K562 (cell line): ENCODE measurements around the gene FAM169A. TPM values are rescaled to one million over a fixed set of nuclear protein-coding genes. Genes with fewer than 3 reads are reported as not detected.

Experiments used
- EP300 ChIP-seq: IDR thresholded peaks from 2 replicates; pipeline ENCODE4 v1.6.1; 2012; ENCODE audit warnings: low read length, improper control_type of control experiment
- GATAD2B ChIP-seq: fragments of 450-650 bp; IDR thresholded peaks from 2 replicates; pipeline ENCODE4 v1.6.1; 2017; ENCODE audit warnings: mild to moderate bottlenecking, borderline replicate concordance
- GTF2A2 ChIP-seq: IDR thresholded peaks from 2 replicates; pipeline ENCODE4 v1.6.1; 2016; ENCODE audit warnings: mild to moderate bottlenecking, missing genetic modification characterization, missing compliant biosample characterization
- ILK ChIP-seq: fragments of 450-650 bp; IDR thresholded peaks from 2 replicates; pipeline ENCODE4 v1.6.1; 2016; ENCODE audit warnings: missing genetic modification characterization, low read depth, mild to moderate bottlenecking, missing compliant biosample characterization, moderate library complexity, borderline replicate concordance
- KDM4B ChIP-seq, 2 experiments: fragments of 450-650 bp in 1 of 2; sonication (generic) in 1 of 2; IDR thresholded peaks; 2 replicates each; pipeline ENCODE4 v1.6.1; 2016 to 2017; ENCODE audit warnings: borderline replicate concordance in 2 of 2, antibody characterized with exemption in 1 of 2, low read depth in 1 of 2, mild to moderate bottlenecking in 1 of 2
- MTA3 ChIP-seq: fragments of 450-650 bp; formaldehyde crosslinking; IDR thresholded peaks from 2 replicates; pipeline ENCODE4 v1.6.1; 2017; ENCODE audit warnings: mild to moderate bottlenecking, borderline replicate concordance
- POLR2AphosphoS5 ChIP-seq: IDR thresholded peaks from 2 replicates; pipeline ENCODE4 v1.6.1; 2011; ENCODE audit warnings: mild to moderate bottlenecking, low read depth, low read length, moderate library complexity; ENCODE audit not compliant: control insufficient read depth, insufficient read depth
- RBM22 ChIP-seq: fragments of 200-400 bp; formaldehyde crosslinking; IDR thresholded peaks from 2 replicates; pipeline ENCODE4 v1.6.1; 2018; ENCODE audit warnings: low read length, low read depth; ENCODE audit not compliant: poor library complexity, severe bottlenecking
- SIN3A ChIP-seq, 2 experiments: fragments of 150-350 bp in 1 of 2; IDR thresholded peaks; 2 replicates each; pipeline ENCODE4 v1.6.1; 2011 to 2016; ENCODE audit warnings: borderline replicate concordance in 2 of 2, low read depth in 2 of 2, low read length in 2 of 2, mild to moderate bottlenecking in 2 of 2, moderate library complexity in 2 of 2; ENCODE audit not compliant: control insufficient read depth in 1 of 2
- SP1 ChIP-seq: sonication (generic); formaldehyde crosslinking; IDR thresholded peaks from 2 replicates; pipeline ENCODE4 v1.8.1; 2022; ENCODE audit warnings: mild to moderate bottlenecking, missing genetic modification reagents
- TCF7 ChIP-seq: sonication (generic); IDR thresholded peaks from 2 replicates; pipeline ENCODE4 v1.6.1; 2016; ENCODE audit warnings: antibody characterized with exemption, borderline replicate concordance
- TEAD1 ChIP-seq, 2 experiments: fragments of 450-650 bp in 1 of 2; sonication (generic) in 1 of 2; formaldehyde crosslinking; IDR thresholded peaks; 2 replicates each; pipeline versions ENCODE4 v1.4.0 to v1.8.0; 2020 to 2022; ENCODE audit warnings: mild to moderate bottlenecking in 2 of 2, missing genetic modification reagents in 1 of 2
- TRIM28 ChIP-seq: fragments of 450-650 bp; IDR thresholded peaks from 2 replicates; pipeline ENCODE4 v1.6.1; 2017
- ZBTB2 ChIP-seq: fragments of 450-650 bp; IDR thresholded peaks from 2 replicates; pipeline ENCODE4 v1.6.1; 2016; ENCODE audit warnings: antibody characterized with exemption
- ZBTB26 ChIP-seq: fragments of 450-650 bp; formaldehyde crosslinking; IDR thresholded peaks from 2 replicates; pipeline ENCODE4 v1.4.0; 2022; ENCODE audit warnings: missing genetic modification characterization
- ZBTB8A ChIP-seq: fragments of 450-650 bp; IDR thresholded peaks from 2 replicates; pipeline ENCODE4 v1.6.1; 2018; ENCODE audit warnings: mild to moderate bottlenecking, moderate library complexity; ENCODE audit not compliant: partially characterized antibody
- ZNF444 ChIP-seq: fragments of 250-450 bp; sonication (Bioruptor Pico); IDR thresholded peaks from 2 replicates; pipeline ENCODE4 v1.4.0; 2020; ENCODE audit warnings: mild to moderate bottlenecking, moderate library complexity
- ZNF507 ChIP-seq: conservative IDR thresholded peaks from 2 replicates; pipeline ENCODE4 v1.6.1; 2017; ENCODE audit warnings: missing genetic modification characterization, missing compliant biosample characterization
- polyA plus RNA-seq, 8 experiments: library from polyadenylated mRNA; depleted of rRNA in 4 of 8; stranded (reverse) in 5 of 8; unstranded in 3 of 8; fragments of >200 nt; fragmentation: Nextera tagmentation in 2 of 8; fragmentation: Illumina TruSeq in 1 of 8; extraction: Ambion mirVana in 2 of 8; extraction: Trizol in 1 of 8; gene quantifications; 2 replicates each; pipeline versions ENCODE4 v1.2.1 to v1.2.3, GENCODE V29; 2011 to 2014; ENCODE audit warnings: inconsistent platforms in 1 of 8, missing spikeins in 1 of 8
- total RNA-seq, 7 experiments: library from RNA; depleted of rRNA in 6 of 7; stranded (reverse); fragments of >200 nt in 6 of 7; fragmentation: Illumina TruSeq in 2 of 7; extraction: Trizol in 2 of 7; gene quantifications; 2 replicates each; pipeline versions ENCODE4 v1.2.1 to v1.2.3, GENCODE V29; 2011 to 2021; ENCODE audit warnings: low replicate concordance in 1 of 7
- TF ChIP-seq, protein P1 (sequence below): fragments of 200-800 bp; sonication (Bioruptor generic); IDR thresholded peaks from 2 replicates; pipeline ENCODE4 v1.6.1; 2017; ENCODE audit warnings: missing genetic modification characterization, missing compliant biosample characterization
- TF ChIP-seq, protein P2 (sequence below): fragments of 450-650 bp; formaldehyde crosslinking; IDR thresholded peaks from 2 replicates; pipeline ENCODE4 v1.4.0; 2020; ENCODE audit warnings: mild to moderate bottlenecking, moderate library complexity

Gene FAM169A
- total and polyA plus RNA-seq, 9 of the 15 experiments (the other 6 are each of a cell fraction or from before 2014, with no cell fraction given), result 0.01 to 0.04 TPM; not detected in 7

DNA sequence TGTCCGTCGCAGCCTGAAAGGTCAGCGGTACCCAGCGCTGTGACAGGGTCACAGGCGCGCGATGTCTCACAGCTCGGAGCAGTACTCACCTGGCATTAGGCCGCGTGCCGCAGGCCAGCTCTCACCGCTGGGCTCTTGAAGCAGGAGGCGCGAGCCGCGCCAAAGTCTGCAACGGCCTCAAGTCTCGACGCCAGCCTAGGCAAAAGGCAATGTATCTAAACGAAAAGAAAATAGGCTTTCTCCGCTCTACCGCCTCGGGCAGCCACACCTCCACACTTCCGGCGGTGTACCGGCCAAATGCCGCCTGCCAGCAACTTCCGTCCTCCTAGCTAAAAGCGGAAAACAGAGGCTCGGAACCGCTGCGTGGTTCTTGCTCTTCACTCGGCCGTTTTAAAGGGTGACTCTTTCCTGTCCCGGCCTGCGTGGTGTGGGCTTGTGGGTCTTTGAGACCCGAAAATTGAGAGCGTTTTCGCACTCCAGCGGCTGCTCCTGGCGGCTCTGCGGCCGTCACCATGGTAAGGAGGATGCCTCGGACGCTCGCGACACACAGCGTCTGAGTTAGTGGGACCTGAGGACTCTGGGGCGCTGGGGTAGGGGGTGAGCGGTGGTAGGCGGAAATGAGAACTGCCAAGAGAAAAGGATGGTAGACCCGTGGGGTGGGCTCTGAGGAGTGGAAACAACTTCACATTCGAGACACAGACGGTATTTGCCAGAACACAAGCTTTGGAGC lies 99.2 kb downstream of the FAM169A start, which contains the start of the genes GFM2 and NSA2 (continued):
- no peak for TF ChIP-seq RBM22
- TF ChIP-seq, protein P1, sequence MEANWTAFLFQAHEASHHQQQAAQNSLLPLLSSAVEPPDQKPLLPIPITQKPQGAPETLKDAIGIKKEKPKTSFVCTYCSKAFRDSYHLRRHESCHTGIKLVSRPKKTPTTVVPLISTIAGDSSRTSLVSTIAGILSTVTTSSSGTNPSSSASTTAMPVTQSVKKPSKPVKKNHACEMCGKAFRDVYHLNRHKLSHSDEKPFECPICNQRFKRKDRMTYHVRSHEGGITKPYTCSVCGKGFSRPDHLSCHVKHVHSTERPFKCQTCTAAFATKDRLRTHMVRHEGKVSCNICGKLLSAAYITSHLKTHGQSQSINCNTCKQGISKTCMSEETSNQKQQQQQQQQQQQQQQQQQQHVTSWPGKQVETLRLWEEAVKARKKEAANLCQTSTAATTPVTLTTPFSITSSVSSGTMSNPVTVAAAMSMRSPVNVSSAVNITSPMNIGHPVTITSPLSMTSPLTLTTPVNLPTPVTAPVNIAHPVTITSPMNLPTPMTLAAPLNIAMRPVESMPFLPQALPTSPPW (CRISPR knock-in tag), result peak; percentile 55
- no peak for TF ChIP-seq ZNF444
- TF ChIP-seq, protein P2, sequence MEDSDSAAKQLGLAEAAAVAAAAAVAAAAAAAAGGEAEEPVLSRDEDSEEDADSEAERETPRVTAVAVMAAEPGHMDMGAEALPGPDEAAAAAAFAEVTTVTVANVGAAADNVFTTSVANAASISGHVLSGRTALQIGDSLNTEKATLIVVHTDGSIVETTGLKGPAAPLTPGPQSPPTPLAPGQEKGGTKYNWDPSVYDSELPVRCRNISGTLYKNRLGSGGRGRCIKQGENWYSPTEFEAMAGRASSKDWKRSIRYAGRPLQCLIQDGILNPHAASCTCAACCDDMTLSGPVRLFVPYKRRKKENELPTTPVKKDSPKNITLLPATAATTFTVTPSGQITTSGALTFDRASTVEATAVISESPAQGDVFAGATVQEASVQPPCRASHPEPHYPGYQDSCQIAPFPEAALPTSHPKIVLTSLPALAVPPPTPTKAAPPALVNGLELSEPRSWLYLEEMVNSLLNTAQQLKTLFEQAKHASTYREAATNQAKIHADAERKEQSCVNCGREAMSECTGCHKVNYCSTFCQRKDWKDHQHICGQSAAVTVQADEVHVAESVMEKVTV (CRISPR knock-in tag), result no peak
- TF ChIP-seq ZBTB8A, result no peak
- peak; percentile 66 to 88; a peak in 2 of 4 replicates for TF ChIP-seq SIN3A (IDR thresholded peaks at IDR 0.05; ENCODE audit: borderline replicate concordance in 2 of 2, control insufficient read depth in 1 of 2, low read depth in 2 of 2, low read length in 2 of 2)
- peak; percentile 52; the same call in 1 of the 2 replicates for TF ChIP-seq EP300
- 0 out of 2 replicates have a peak, but pooled peaks have one; percentile 37 for TF ChIP-seq ZBTB2
- TF ChIP-seq TCF7, result peak; percentile 89; the same call in 1 of the 2 replicates
- TF ChIP-seq GTF2A2 (tag), result no peak
- TF ChIP-seq MTA3, result peak; percentile 70; the same call in 1 of the 2 replicates
- TF ChIP-seq ILK (tag), result no peak
- TF ChIP-seq GATAD2B, result no peak
- peak; percentile 64; the same call in 1 of the 2 replicates for TF ChIP-seq POLR2AphosphoS5
- TF ChIP-seq KDM4B (IDR thresholded peaks at IDR 0.05; ENCODE audit: borderline replicate concordance in 2 of 2, low read depth in 1 of 2), result peak in 1 of 2 experiments; percentile 96; a peak in 2 of 4 replicates
- peak; percentile 11 to 79; a peak in 3 of 4 replicates for TF ChIP-seq TEAD1 (CRISPR knock-in tag; IDR thresholded peaks at IDR 0.05)
- 0 out of 2 replicates have a peak, but pooled peaks have one; percentile 20 for TF ChIP-seq TRIM28
- peak; percentile 87 for TF ChIP-seq SP1 (CRISPR knock-in tag)
- no peak for TF ChIP-seq ZNF507 (tag)
- no peak for TF ChIP-seq ZBTB26 (CRISPR knock-in tag)
